Measurements from ENCODE around the gene SLC37A1. TPM values are rescaled to one million over a fixed set of nuclear protein-coding genes. Genes with fewer than 3 reads are reported as not detected.

The SLC37A1 gene
- total RNA-seq, 1 donor from 2014 or later: 28.9 TPM

GRCh38 chr21:42583477-42584295 is 70.0 kb downstream of the SLC37A1 start:
- Histone ChIP-seq H3K27ac (no peak overlapping the region), H3K4me3 (no peak overlapping the region), H3K27me3 (ENCODE audit: low read depth) (no peaks in the 10 kb centered on the region), H3K36me3 (peaks cover 3% of the 10 kb centered on the region), H3K4me1 (no peaks in the 10 kb centered on the region), H3K9me3 (no peaks in the 10 kb centered on the region)
- no peak for TF ChIP-seq CTCF (IDR thresholded peaks at IDR 0.05)
- intact Hi-C loops (cut with DNase I): no loop called here
- DNase-seq (no peak), ATAC-seq (peak in 1 of 2 donors; percentile 6)

GRCh38 chr21:42584296-42584641 is 70.6 kb downstream of the SLC37A1 start:
- no peaks in the 10 kb centered on the region for H3K4me1 ChIP-seq
- H3K4me3 ChIP-seq: no peak overlapping the region
- H3K9me3 ChIP-seq: no peaks in the 10 kb centered on the region
- no peak for TF ChIP-seq CTCF (IDR thresholded peaks at IDR 0.05)
- no peak for ATAC-seq
- no peak overlapping the region for H3K27ac ChIP-seq
- no peaks in the 10 kb centered on the region for H3K27me3 ChIP-seq (ENCODE audit: low read depth)
- H3K36me3 ChIP-seq: peaks cover 3% of the 10 kb centered on the region
- no peak for DNase-seq
- intact Hi-C loops (cut with DNase I): no loop called here

GRCh38 chr21:42585881-42586280 is 72.2 kb downstream of the SLC37A1 start:
- H3K27ac ChIP-seq: no peak overlapping the region
- TF ChIP-seq CTCF (IDR thresholded peaks at IDR 0.05): no peak
- H3K27me3 ChIP-seq (ENCODE audit: low read depth): no peaks in the 10 kb centered on the region
- no peaks in the 10 kb centered on the region for H3K4me1 ChIP-seq
- DNase-seq (no peak), ATAC-seq (no peak)
- H3K36me3 ChIP-seq: peaks cover 2% of the 10 kb centered on the region
- intact Hi-C loops (cut with DNase I): no loop called here
- H3K4me3 ChIP-seq: no peak overlapping the region
- H3K9me3 ChIP-seq: no peaks in the 10 kb centered on the region

- DNase-seq: no peak
- ATAC-seq: no peak
Observed at GRCh38 chr21:42586406-42586805, 72.8 kb downstream of the SLC37A1 start.

GRCh38 chr21:42587036-42587435 is 73.4 kb downstream of the SLC37A1 start:
- no peak for TF ChIP-seq CTCF (IDR thresholded peaks at IDR 0.05)
- intact Hi-C loops (cut with DNase I): no loop called here
- no peaks in the 10 kb centered on the region for H3K4me1 ChIP-seq
- no peaks in the 10 kb centered on the region for H3K36me3 ChIP-seq
- ATAC-seq: no peak
- H3K27me3 ChIP-seq (ENCODE audit: low read depth): no peaks in the 10 kb centered on the region
- no peak overlapping the region for H3K27ac ChIP-seq
- DNase-seq: no peak
- H3K9me3 ChIP-seq: no peaks in the 10 kb centered on the region
- H3K4me3 ChIP-seq: no peak overlapping the region

More at GRCh38 chr21:42586406-42586805, 72.8 kb downstream of the SLC37A1 start:
- Histone ChIP-seq H3K27me3 (ENCODE audit: low read depth) (no peaks in the 10 kb centered on the region), H3K4me1 (no peaks in the 10 kb centered on the region), H3K36me3 (no peaks in the 10 kb centered on the region), H3K27ac (no peak overlapping the region), H3K4me3 (no peak overlapping the region), H3K9me3 (no peaks in the 10 kb centered on the region)
- TF ChIP-seq CTCF (IDR thresholded peaks at IDR 0.05): no peak
- intact Hi-C loops (cut with DNase I): no loop called here
